Activated T-helper 1 cell treated with anti-CD3 and anti-CD28 coated beads, Interleukin-12 subunit alpha, Interleukin-12 subunit beta, Interleukin-2, Interleukin-4 antibody, amounts not matched to agents 30 ng/mL and 10 ng/mL and 1 ng/mL, durations not matched to agents 14 hours and 24 hours and 36 hours (primary cell): ENCODE data around the gene GPATCH8. TPM values are rescaled to one million over a fixed set of nuclear protein-coding genes. Genes with fewer than 3 reads are reported as not detected.
"Not testable (repeated sequence)": the region's sequence is repeated elsewhere in the genome, so short reads cannot be mapped to it uniquely, and the experiment has no call there.

Source experiments
- DNase-seq: peaks from one replicate; pipeline ENCODE4 v3.0.0; 2021; ENCODE audit warnings: low spot score
- H3K27ac Mint-ChIP-seq: one replicate; pipeline ENCODE4 v1.8.0; 2021; ENCODE audit warnings: mild to moderate bottlenecking, mixed read lengths
- H3K27me3 Mint-ChIP-seq: one replicate; pipeline ENCODE4 v1.8.0; 2022; ENCODE audit warnings: mild to moderate bottlenecking, moderate library complexity, mixed read lengths; ENCODE audit not compliant: insufficient read depth
- H3K36me3 Mint-ChIP-seq: one replicate; pipeline ENCODE4 v1.8.0; 2021; ENCODE audit warnings: low read depth, mixed read lengths
- H3K4me1 Mint-ChIP-seq: one replicate; pipeline ENCODE4 v1.8.0; 2021; ENCODE audit warnings: low read depth, mixed read lengths
- H3K4me3 Mint-ChIP-seq: one replicate; pipeline ENCODE4 v1.8.0; 2021; ENCODE audit warnings: mild to moderate bottlenecking, moderate library complexity, mixed read lengths
- H3K9me3 Mint-ChIP-seq: one replicate; pipeline ENCODE4 v1.8.0; 2021; ENCODE audit warnings: mixed read lengths
- intact Hi-C: fragments of 100-400 bp; cut with micrococcal nuclease; formaldehyde crosslinking; loops from one replicate; pipeline ENCODE4 v1.15.1; 2024
- total RNA-seq: library from RNA; stranded (reverse); gene quantifications from 2 replicates; pipeline ENCODE4 v1.2.3, GENCODE V29; 2022

Gene GPATCH8
- total RNA-seq, 1 donor from 2014 or later = 50.4 TPM

DNA sequence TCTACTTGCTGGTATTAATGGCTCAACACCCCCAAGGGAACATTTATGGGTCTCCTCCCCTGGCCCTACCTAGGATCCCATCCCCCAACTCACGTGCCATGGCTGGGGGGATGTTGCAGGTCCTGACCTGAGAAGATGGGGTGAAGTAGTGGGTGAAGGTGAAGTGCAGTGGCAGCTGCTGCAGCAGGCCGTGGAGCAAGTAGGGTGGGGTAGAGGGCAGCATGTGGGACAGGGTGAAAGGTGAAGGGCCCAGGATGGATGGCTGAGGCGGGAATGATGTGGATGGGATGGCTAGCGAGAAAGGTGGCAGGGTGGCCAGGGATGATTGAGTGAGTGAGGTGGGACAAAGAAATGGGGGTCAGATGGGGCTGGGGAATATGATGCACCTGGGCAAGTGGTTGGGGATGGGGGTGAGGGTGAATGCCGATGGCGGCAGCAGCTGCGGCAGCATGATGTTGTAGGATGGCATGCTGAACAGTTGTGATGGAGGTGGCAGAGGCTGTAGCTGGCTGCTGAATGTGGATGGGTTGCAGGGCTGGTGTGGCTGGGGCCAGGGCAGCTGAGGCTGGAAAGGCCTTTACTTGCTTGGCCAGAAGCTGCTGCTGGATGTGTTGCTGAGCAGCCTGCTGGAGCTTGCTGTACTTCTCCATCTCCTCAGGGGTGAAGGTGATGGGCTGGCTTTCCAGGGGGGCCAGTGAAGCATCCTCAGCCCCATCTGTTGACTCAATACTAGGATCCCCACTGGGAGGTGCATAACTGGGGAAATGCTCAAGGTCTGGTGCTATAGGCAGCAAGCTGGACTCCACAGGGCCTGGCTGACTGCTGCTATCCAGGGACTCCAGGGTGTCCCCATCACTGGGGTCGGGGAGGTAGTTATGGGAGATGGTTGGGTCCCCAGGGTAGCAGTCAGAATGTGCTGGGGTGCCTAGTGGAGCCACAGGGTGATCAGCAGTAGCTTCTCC, 105.4 kb downstream of the GPATCH8 start:
- H3K4me1 Mint-ChIP-seq = peaks cover 12% of the 10 kb centered on the region
- DNase-seq = no peak
- H3K4me3 Mint-ChIP-seq = no peak overlapping the region
- intact Hi-C loops = no loop called here
- no peaks in the 10 kb centered on the region for H3K27me3 Mint-ChIP-seq
- peaks cover 33% of the 10 kb centered on the region for H3K36me3 Mint-ChIP-seq
- no peaks in the 10 kb centered on the region for H3K9me3 Mint-ChIP-seq
- no peak overlapping the region for H3K27ac Mint-ChIP-seq

DNA sequence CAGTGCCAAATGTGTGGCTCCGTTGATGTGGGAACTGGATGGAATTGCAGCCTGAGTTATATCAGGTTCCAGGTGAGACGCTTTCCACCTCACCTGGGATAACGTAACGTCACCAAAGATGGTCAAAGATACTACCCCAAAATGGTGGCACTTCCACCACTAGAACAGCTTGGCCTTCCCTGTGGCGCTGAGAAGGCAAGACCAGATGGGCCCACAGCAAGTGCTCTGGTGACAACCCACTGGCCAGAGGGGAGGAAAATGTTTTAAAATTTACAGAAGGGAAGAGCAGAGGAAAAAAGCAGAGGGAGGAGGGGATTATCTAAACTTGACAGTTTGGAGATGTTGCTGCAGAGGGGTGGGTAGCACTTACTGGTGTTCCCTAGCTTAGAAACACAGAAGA, 106.3 kb downstream of the GPATCH8 start:
- Mint-ChIP-seq H3K4me3 (no peak overlapping the region), H3K27ac (no peak overlapping the region), H3K4me1 (peaks cover 7% of the 10 kb centered on the region), H3K36me3 (peaks cover 30% of the 10 kb centered on the region), H3K27me3 (no peaks in the 10 kb centered on the region), H3K9me3 (no peaks in the 10 kb centered on the region)
- DNase-seq = no peak
- intact Hi-C loops = no loop called here

DNA sequence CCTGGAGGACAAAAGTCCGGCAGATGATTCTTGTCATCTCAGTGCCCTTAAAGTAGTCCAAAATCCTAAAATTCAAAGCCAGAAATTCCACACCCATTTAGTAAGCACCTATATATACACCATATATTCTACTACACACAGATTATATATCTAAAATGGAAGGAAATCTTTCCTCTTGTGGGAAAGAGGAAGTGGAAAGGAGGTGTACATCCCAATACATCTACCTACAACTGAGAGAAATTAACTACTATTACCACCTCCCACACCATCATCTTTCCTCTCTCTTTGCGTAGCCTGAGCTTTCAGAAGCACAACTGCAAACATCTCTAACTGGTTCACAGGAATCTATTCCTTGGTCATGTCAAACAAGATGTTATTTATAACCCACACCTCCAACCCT, 108.4 kb downstream of the GPATCH8 start:
- Mint-ChIP-seq H3K9me3 (no peaks in the 10 kb centered on the region), H3K4me3 (no peak overlapping the region), H3K27me3 (no peaks in the 10 kb centered on the region), H3K36me3 (peaks cover 22% of the 10 kb centered on the region), H3K4me1 (peaks cover 7% of the 10 kb centered on the region), H3K27ac (no peak overlapping the region)
- DNase-seq = no peak
- intact Hi-C loops = no loop called here

DNA sequence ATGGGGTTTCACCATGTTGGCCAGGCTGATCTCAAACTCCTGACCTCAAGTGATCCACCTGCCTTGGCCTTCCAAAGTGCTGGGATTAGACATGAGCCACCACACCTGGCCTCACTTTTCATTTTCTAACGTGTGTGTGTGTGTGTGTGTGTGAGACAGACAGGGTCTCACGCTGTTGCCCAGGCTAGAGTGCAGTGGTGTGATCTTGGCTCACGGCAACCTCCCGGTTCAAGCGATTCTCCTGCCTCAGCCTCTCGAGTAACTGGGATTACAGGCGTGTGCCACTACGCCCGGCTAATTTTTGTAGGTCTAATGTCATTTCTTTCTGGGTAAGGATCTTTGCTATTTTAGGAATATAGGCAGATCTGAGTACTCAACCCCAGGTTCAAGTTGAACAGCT, 109.1 kb downstream of the GPATCH8 start:
- H3K4me3 Mint-ChIP-seq, H3K27me3 Mint-ChIP-seq, H3K27ac Mint-ChIP-seq, H3K9me3 Mint-ChIP-seq, DNase-seq, intact Hi-C loops: not testable (repeated sequence)
- peaks cover 13% of the 10 kb centered on the region for H3K4me1 Mint-ChIP-seq
- H3K36me3 Mint-ChIP-seq = peaks cover 16% of the 10 kb centered on the region

DNA sequence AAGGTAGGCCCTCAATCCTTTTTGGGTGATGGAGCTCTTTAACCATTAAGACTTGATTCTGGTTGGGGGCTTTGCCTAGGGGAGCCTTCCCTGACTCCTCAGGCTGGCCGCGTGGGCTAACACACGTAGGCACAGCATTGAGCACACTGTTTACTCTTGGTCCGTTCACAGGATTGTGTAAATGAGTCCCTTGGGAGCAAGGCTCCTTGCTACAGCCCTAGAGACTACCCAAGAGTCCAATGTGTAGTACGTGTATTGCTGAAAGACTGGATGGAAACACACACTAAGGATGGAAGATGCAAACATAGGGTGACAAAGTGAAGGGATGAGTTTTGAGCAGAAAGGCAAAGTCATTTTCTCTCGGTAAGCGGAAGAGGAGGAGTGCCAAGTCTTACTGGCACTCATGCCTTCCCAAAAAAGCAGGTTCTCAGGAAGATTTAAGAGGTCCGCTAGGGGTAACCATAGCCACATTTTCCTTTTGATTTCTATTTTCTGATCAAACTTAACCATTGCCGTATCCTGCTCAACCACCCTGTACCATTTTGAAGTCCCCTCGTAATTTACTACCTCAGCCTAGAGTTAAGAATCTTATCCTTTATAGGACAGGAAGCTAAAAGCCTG, 112.8 kb downstream of the GPATCH8 start:
- Mint-ChIP-seq H3K27me3 (peaks cover 10% of the 10 kb centered on the region), H3K4me3 (no peak overlapping the region), H3K9me3 (no peaks in the 10 kb centered on the region), H3K4me1 (peaks cover 13% of the 10 kb centered on the region), H3K27ac (no peak overlapping the region), H3K36me3 (no peaks in the 10 kb centered on the region)
- DNase-seq = no peak
- intact Hi-C loops = no loop called here

DNA sequence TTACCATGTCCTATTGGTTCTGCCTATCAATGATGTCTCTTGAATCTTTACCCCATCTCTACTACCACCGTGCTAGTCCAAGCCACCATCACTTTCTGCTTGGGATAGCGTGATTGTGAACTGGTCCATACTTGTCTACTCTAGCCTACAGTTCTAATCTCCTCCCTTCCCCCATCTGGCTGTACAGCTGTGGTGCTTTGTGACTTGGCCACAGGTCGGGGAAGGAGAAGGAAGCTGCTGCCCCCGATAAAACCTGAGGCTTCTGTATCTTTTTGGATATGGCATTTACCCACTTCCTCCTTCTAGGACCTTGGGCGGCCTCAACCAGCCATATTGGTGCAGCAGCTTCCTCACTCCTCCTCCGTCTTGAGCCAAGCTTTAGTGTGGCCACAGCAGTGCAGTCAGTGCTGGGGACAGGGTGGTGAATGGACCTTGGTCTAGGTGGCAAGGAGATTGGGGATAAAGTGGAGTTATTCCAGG, 113.4 kb downstream of the GPATCH8 start:
- peaks cover 12% of the 10 kb centered on the region for H3K27me3 Mint-ChIP-seq
- H3K9me3 Mint-ChIP-seq = no peaks in the 10 kb centered on the region
- no peak overlapping the region for H3K27ac Mint-ChIP-seq
- no peak overlapping the region for H3K4me3 Mint-ChIP-seq
- intact Hi-C loops = no loop called here
- DNase-seq = no peak
- peaks cover 13% of the 10 kb centered on the region for H3K4me1 Mint-ChIP-seq
- no peaks in the 10 kb centered on the region for H3K36me3 Mint-ChIP-seq

DNA sequence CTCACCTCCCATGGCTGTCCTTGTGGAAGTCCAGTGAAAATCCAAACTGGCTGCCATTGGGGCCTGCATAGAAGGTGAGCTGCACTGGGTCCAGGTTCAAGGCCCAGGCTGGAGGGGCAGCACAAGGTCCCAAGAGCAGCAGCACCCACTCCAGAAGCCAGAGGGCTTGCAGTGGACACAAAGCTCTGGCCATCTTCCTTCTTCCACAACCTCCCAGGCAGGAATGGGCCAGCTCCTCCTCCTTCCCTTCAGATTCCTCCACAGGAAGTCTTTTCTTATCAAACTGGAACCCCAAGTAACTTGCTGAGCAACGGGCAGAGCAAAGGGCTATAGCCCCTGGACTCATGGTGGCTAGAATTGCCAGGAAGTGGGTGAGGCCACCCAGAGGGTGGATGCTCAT, 113.9 kb downstream of the GPATCH8 start, which contains the start of gene ITGA2B:
Gene ITGA2B (minus strand): TSS at position 369 of the 400 bp plus-strand sequence. CDS start 176 bp downstream, at position 193.
- DNase-seq = no peak
- Mint-ChIP-seq H3K9me3 (no peaks in the 10 kb centered on the region), H3K4me1 (peaks cover 13% of the 10 kb centered on the region), H3K27ac (no peak within 1 kb of the TSS), H3K36me3 (no peaks in the 10 kb centered on the region), H3K27me3 (peaks cover 12% of the 10 kb centered on the region), H3K4me3 (no peak within 1 kb of the TSS)
- intact Hi-C loops = no loop called here

DNA sequence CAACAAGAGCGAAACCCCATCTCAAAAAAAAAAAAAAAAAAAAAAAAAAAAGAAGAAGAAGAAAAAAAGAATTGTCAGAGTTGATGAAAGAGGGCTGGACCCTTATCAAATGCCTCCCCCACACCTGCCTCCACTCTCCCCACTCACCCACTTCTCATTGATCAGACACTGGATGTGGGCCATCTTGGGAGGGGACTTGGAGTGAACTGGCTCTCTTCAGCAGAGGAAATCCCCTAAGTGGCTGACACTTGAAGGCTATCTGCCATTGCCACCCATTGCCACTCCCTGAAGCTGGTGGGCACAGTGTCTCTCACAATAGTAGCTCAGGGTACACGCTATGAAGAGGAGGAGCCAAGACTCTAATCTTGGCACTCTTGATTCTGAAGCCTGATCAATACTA, 115.4 kb downstream of the GPATCH8 start:
- Mint-ChIP-seq H3K27ac (no peak overlapping the region), H3K9me3 (no peaks in the 10 kb centered on the region), H3K27me3 (peaks cover 16% of the 10 kb centered on the region), H3K36me3 (no peaks in the 10 kb centered on the region), H3K4me3 (no peak overlapping the region), H3K4me1 (peaks cover 6% of the 10 kb centered on the region)
- DNase-seq = no peak
- intact Hi-C loops = no loop called here

DNA sequence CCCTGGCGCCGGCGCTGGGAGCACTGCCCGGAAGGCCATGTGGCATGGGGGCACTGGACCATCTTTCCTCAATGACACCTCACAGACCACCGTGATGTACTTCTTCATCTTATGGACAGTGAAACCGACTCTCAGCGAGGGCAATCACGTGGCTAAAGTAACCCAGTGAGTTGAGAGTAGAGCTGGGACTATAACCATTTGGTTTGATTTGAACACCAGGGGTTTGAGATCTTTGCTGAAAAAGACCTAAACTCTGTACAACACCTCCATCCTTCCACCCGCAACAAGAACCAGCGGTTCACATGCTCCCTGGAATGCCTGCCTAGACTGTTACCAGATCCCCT, 117.1 kb downstream of the GPATCH8 start:
- H3K4me3 Mint-ChIP-seq = peak overlapping the region; percentile 73
- DNase-seq = no peak
- peaks cover 24% of the 10 kb centered on the region for H3K27me3 Mint-ChIP-seq
- H3K27ac Mint-ChIP-seq = no peak overlapping the region
- no peaks in the 10 kb centered on the region for H3K9me3 Mint-ChIP-seq
- peaks cover 6% of the 10 kb centered on the region for H3K4me1 Mint-ChIP-seq
- H3K36me3 Mint-ChIP-seq = no peaks in the 10 kb centered on the region
- intact Hi-C loops = no loop called here

DNA sequence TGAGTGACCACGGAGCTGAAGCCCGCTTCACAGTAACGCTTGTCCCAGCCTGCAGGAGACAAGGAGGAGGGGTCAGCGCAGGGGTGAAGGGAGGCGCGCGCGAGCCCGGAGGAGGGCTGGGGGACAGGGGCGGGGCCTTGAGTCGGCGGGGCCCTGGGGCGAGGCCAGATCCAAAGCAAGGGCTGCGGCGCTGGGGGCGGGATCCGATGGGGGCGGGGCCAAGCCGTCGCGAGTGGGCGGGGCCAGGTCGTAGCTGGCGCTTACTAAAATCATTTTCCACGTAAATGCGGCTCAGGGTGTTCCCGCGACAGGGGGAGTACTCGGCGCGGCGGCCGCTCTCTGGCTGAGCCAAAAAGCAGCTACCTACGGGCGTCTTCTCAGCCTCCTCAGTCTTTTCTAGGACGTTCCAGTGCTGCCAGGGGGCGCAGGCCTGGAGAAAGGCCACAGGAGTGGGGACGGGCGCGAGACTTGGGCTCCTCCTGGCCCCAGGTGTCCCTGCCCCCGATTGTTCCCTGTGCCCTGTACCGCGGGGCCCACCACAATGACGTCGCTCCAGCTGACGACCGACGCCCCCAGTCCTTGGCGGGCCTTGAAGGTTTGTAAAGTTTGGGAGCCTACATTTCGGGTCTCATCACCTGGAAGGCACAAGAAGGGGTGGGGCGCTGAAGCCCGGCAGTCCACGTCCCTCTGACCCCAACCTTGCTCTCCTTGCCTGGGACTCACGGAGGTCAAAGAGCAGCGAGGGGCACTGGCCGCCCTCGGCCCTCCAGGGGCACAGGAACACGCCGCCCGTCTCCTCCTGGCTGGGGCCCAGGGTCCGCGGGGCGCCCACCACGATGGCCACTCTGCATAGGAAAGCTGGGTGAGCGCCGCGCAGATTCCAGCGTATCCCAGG, 117.7 kb downstream of the GPATCH8 start:
- Mint-ChIP-seq H3K36me3 (no peaks in the 10 kb centered on the region), H3K9me3 (no peaks in the 10 kb centered on the region), H3K4me3 (peak overlapping the region; percentile 73), H3K27ac (no peak overlapping the region), H3K4me1 (peaks cover 6% of the 10 kb centered on the region), H3K27me3 (peaks cover 24% of the 10 kb centered on the region)
- peak; percentile 79 for DNase-seq
- intact Hi-C loops = loop anchor here (1.0 kb wide), 3 partner anchors 22 to 118 kb away; partner anchors contain the start of genes FAM171A2, GPATCH8 and GRN

DNA sequence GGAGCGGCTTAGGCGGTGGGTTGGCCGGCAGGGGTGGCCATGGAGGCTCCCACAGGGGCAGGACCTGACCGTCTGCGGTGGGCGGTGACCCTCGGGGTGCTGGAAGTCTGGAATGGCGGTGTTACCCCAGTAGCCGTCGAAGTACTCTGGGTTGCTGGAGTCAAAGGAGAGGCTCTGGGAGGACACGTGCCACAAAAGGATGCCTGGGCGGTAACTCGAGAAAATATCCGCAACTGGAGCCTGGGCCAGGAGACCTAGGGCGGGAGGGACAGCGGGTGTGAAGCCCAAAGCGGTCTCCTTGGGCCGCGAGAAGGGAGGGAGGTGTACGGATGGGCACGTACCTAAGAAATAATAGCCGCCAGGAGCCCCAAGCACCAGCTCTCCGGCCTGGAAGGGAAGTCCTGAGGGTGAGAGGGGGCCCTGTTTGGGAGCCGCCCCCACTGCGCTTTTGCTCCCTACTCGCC, 118.4 kb downstream of the GPATCH8 start:
- Mint-ChIP-seq H3K9me3 (no peaks in the 10 kb centered on the region), H3K4me1 (peaks cover 6% of the 10 kb centered on the region), H3K27ac (peak overlapping the region; percentile 16), H3K36me3 (no peaks in the 10 kb centered on the region), H3K4me3 (peak overlapping the region; percentile 73), H3K27me3 (peaks cover 24% of the 10 kb centered on the region)
- no peak for DNase-seq
- intact Hi-C loops = loop anchor here (1.0 kb wide), 3 partner anchors 22 to 118 kb away; partner anchors contain the start of genes FAM171A2, GPATCH8 and GRN

DNA sequence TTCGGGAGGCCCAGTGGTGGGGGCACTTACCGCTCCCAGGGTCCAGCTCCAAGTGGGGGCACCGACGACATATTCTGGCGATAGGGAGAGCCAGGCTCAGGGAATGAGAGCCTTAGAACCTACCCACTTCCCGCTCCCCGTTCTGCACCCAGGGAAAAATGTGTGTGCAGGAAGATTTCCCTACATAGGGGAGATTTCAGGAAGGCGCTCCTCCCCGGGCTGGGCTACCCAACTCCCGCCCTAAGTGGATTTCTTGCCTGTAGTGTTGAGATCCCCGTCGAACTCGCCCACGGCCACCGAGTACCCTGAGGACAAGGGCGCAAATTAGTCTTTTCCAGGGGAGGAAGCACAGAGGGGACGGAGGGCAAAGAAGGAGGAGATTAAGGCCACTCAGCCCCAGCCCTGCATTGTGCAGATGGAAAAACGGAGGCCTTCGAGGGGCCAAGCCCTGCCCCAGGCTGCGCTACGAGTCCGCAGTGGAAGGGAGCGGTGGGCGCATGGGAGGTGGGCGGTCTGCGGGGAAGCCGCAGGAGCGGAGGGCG, 118.9 kb downstream of the GPATCH8 start:
- no peak overlapping the region for H3K27ac Mint-ChIP-seq
- peaks cover 24% of the 10 kb centered on the region for H3K27me3 Mint-ChIP-seq
- no peaks in the 10 kb centered on the region for H3K9me3 Mint-ChIP-seq
- H3K36me3 Mint-ChIP-seq = no peaks in the 10 kb centered on the region
- H3K4me1 Mint-ChIP-seq = peaks cover under 1% of the 10 kb centered on the region
- peak overlapping the region; percentile 38 for H3K4me3 Mint-ChIP-seq
- no peak for DNase-seq
- intact Hi-C loops = no loop called here
